Mammary epithelial cell (primary cell): ENCODE data around the gene OPN1LW.
"Not testable (repeated sequence)": the region's sequence is repeated elsewhere in the genome, so short reads cannot be mapped to it uniquely, and the experiment has no call there.

Source experiments
- CTCF ChIP-seq, 2 donors: IDR thresholded peaks in 1 of 2; conservative IDR thresholded peaks in 1 of 2; 2 replicates each; pipeline ENCODE4 v1.5.1; 2011 to 2012; ENCODE audit warnings: inconsistent platforms in 2 of 2, low read length in 2 of 2, mild to moderate bottlenecking in 2 of 2, control low read depth in 1 of 2, low read depth in 1 of 2; ENCODE audit not compliant: insufficient read depth in 1 of 2; ENCODE audit errors: extremely low read depth in 1 of 2
- EZH2 ChIP-seq: IDR thresholded peaks from 2 replicates; pipeline ENCODE4 v1.6.1; 2012; ENCODE audit warnings: low read length, inconsistent platforms, borderline replicate concordance

- TF ChIP-seq CTCF (conservative IDR thresholded peaks at IDR 0.05 in 1 of 2, IDR thresholded peaks at IDR 0.05 in 1 of 2; ENCODE audit: extremely low read depth in 1 of 2, insufficient read depth in 1 of 2, low read depth in 1 of 2, low read length in 2 of 2); EZH2: not testable (repeated sequence)
Observed at GRCh38 chrX:154194316-154194715, 50.3 kb downstream of the OPN1LW start.
